Smooth muscle cell of the brain vasculature (primary cell): ENCODE data around the gene GALNT13.

ENCODE experiments used
- DNase-seq: peaks from one replicate; pipeline ENCODE4 v3.0.0-alpha.2; 2012; ENCODE audit warnings: low read depth, low spot score

The GALNT13 gene

GRCh38 chr2:154480521-154480920 is 608.8 kb downstream of the GALNT13 start:
- DNase-seq: no peak

GRCh38 chr2:154481336-154481735 is 609.6 kb downstream of the GALNT13 start:
- DNase-seq: no peak

GRCh38 chr2:154484338-154485099 is 612.8 kb downstream of the GALNT13 start:
- DNase-seq: no peak

- no peak for DNase-seq
Measured at GRCh38 chr2:154488801-154489200, 617.1 kb downstream of the GALNT13 start.

GRCh38 chr2:154489266-154489858 is 617.6 kb downstream of the GALNT13 start:
- no peak for DNase-seq

DNA sequence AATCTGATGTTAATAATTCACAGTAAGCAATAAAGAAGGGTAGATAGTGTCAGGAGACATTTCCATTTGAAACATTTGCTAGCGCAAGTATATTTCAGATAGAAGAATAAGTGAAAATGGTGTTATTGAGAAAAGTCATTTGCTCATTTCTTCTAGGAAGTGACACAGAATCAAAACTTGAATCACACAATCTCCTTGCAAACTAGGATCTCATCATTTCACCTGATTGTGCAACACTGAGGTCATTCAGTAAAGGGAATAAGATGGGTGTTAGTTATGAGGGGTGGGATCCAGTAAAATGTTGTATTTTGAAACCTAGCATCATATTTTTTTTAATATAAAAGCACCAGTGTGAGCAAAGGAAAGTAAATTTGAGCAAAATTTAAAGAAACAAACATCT is 618.8 kb downstream of the GALNT13 start:
- no peak for DNase-seq

DNA sequence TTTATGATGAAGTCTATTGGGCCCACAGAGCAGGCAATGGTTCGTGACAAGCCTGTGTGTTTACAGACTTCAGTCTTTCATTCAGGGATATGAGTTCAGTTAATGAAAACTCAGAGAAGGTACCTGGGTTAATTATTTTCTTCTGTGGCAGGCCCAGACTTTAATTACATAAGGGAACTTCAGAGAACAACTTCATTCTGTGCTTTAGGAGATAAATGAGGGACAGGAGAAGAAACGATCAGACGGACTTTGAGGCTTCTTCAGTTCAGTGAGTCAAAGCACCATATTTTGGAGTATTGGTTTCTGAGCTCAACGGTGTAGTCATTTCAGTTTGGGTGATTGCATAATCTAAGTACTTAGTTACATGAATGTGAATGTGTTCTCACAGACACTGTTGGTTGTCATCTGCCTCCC is 623.7 kb downstream of the GALNT13 start:
- no peak for DNase-seq

DNA sequence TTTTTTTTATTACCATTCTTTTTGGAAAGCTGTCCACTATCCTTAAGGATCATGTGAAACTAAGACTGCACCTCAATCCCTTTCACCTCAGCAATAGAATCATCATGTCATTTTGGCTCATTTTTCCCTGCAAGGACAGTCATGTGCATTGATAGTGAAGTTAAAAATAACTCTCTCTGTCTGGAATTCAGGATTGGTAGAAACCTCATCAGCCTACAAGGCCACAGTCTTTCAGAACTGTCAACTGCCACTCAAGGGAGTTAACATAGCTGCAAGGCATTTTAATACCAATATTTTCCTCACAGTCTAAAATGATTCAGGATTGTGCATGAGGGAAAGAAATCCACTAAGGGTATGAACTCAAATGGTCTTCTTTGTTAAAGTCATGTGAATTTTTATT is 625.3 kb downstream of the GALNT13 start:
- no peak for DNase-seq
